ENCODE data around the gene ALDH4A1. TPM values are rescaled to one million over a fixed set of nuclear protein-coding genes. Genes with fewer than 3 reads are reported as not detected.

Gene ALDH4A1
- total and polyA plus RNA-seq, 4 donors: 162 to 424 (median 244) TPM

GRCh38 chr1:18861590-18861989 lies 40.8 kb downstream of the ALDH4A1 start:
- no peak for DNase-seq (ENCODE audit: low spot score)
- H3K27ac ChIP-seq (ENCODE audit: low read depth in 1 of 2, low read length in 2 of 2): no peak overlapping the region
- H3K9me3 ChIP-seq (ENCODE audit: control insufficient read depth in 4 of 4, low read length in 3 of 4): no peaks in the 10 kb centered on the region
- no peaks in the 10 kb centered on the region for H3K36me3 ChIP-seq (ENCODE audit: control insufficient read depth in 4 of 4, insufficient read depth in 3 of 4, low read depth in 1 of 4, low read length in 3 of 4)
- no peaks in the 10 kb centered on the region for H3K27me3 ChIP-seq (ENCODE audit: control insufficient read depth in 4 of 4, insufficient read depth in 4 of 4, low read length in 3 of 4)
- H3K9ac ChIP-seq (ENCODE audit: low read depth in 1 of 2, low read length in 2 of 2): no peak overlapping the region
- WGBS: 78% methylated on average over 8 of the region's 8 CpGs
- no peak overlapping the region for H3K4me3 ChIP-seq (ENCODE audit: low read depth in 1 of 3, low read length in 3 of 3)
- H3K4me1 ChIP-seq (ENCODE audit: control insufficient read depth in 4 of 4, insufficient read depth in 4 of 4, low read length in 3 of 4): no peaks in the 10 kb centered on the region
- TF ChIP-seq ATF3 (IDR thresholded peaks at IDR 0.05) (no peak), FOXA1 (IDR thresholded peaks at IDR 0.05) (no peak), GABPA (IDR thresholded peaks at IDR 0.05 in 1 of 2, conservative IDR thresholded peaks at IDR 0.05 in 1 of 2) (no peak), JUND (IDR thresholded peaks at IDR 0.05) (no peak), CTCF (IDR thresholded peaks at IDR 0.05; ENCODE audit: low read depth, low read length, missing input control) (no peak)

GRCh38 chr1:18861082-18861481 lies 41.3 kb downstream of the ALDH4A1 start:
- H3K27ac ChIP-seq (ENCODE audit: low read depth in 1 of 2, low read length in 2 of 2): no peak overlapping the region
- no peak for TF ChIP-seq HNF4G (IDR thresholded peaks at IDR 0.05)
- TF ChIP-seq RAD21 (IDR thresholded peaks at IDR 0.05): no peak
- no peak for TF ChIP-seq RXRA (IDR thresholded peaks at IDR 0.05)
- no peak for TF ChIP-seq ATF3 (IDR thresholded peaks at IDR 0.05)
- no peak for TF ChIP-seq SP1 (IDR thresholded peaks at IDR 0.05)
- no peak overlapping the region for H3K9ac ChIP-seq (ENCODE audit: low read depth in 1 of 2, low read length in 2 of 2)
- H3K27me3 ChIP-seq (ENCODE audit: control insufficient read depth in 4 of 4, insufficient read depth in 4 of 4, low read length in 3 of 4): no peaks in the 10 kb centered on the region
- H3K9me3 ChIP-seq (ENCODE audit: control insufficient read depth in 4 of 4, low read length in 3 of 4): no peaks in the 10 kb centered on the region
- H3K4me3 ChIP-seq (ENCODE audit: low read depth in 1 of 3, low read length in 3 of 3): no peak overlapping the region
- H3K4me1 ChIP-seq (ENCODE audit: control insufficient read depth in 4 of 4, insufficient read depth in 4 of 4, low read length in 3 of 4): no peaks in the 10 kb centered on the region
- 82% methylated on average over 9 of the region's 9 CpGs for WGBS
- DNase-seq (ENCODE audit: low spot score): no peak
- no peaks in the 10 kb centered on the region for H3K36me3 ChIP-seq (ENCODE audit: control insufficient read depth in 4 of 4, insufficient read depth in 3 of 4, low read depth in 1 of 4, low read length in 3 of 4)

GRCh38 chr1:18859560-18859959 lies 42.8 kb downstream of the ALDH4A1 start, which contains the start of gene TAS1R2:
Gene TAS1R2 (minus strand): TSS chr1:18859660. CDS start chr1:18859660, 0 bp downstream.
- no peak within 1 kb of the TSS for H3K4me3 ChIP-seq (ENCODE audit: low read depth in 1 of 3, low read length in 3 of 3)
- 71% methylated on average over 4 of the region's 4 CpGs for WGBS

More at GRCh38 chr1:18859560-18859959, 42.8 kb downstream of the ALDH4A1 start, which contains the start of gene TAS1R2:
- no peaks in the 10 kb centered on the region for H3K4me1 ChIP-seq (ENCODE audit: control insufficient read depth in 4 of 4, insufficient read depth in 4 of 4, low read length in 3 of 4)
- H3K9me3 ChIP-seq (ENCODE audit: control insufficient read depth in 4 of 4, low read length in 3 of 4): no peaks in the 10 kb centered on the region
- TF ChIP-seq CTCF (IDR thresholded peaks at IDR 0.05; ENCODE audit: low read depth, low read length, missing input control): no peak
- no peak for TF ChIP-seq TAF1 (conservative IDR thresholded peaks at IDR 0.05)
- no peak for TF ChIP-seq FOXA1 (IDR thresholded peaks at IDR 0.05)
- no peak for TF ChIP-seq FOXA2 (IDR thresholded peaks at IDR 0.05)
- no peak for TF ChIP-seq ATF3 (IDR thresholded peaks at IDR 0.05)
- TF ChIP-seq MAX (IDR thresholded peaks at IDR 0.05): no peak
- TF ChIP-seq GABPA (IDR thresholded peaks at IDR 0.05 in 1 of 2, conservative IDR thresholded peaks at IDR 0.05 in 1 of 2): no peak
- TF ChIP-seq HNF4G (IDR thresholded peaks at IDR 0.05): no peak
- no peak for TF ChIP-seq HNF4A (conservative IDR thresholded peaks at IDR 0.05)
- TF ChIP-seq EGR1 (IDR thresholded peaks at IDR 0.05; ENCODE audit: low read depth in 2 of 2): no peak
- TF ChIP-seq SP1 (IDR thresholded peaks at IDR 0.05): no peak
- TF ChIP-seq YY1 (IDR thresholded peaks at IDR 0.05): no peak
- no peak for TF ChIP-seq ZBTB33 (IDR thresholded peaks at IDR 0.05)
- TF ChIP-seq JUND (IDR thresholded peaks at IDR 0.05): no peak
- H3K27me3 ChIP-seq (ENCODE audit: control insufficient read depth in 4 of 4, insufficient read depth in 4 of 4, low read length in 3 of 4): no peaks in the 10 kb centered on the region
- H3K36me3 ChIP-seq (ENCODE audit: control insufficient read depth in 4 of 4, insufficient read depth in 3 of 4, low read depth in 1 of 4, low read length in 3 of 4): no peaks in the 10 kb centered on the region
- no peak within 1 kb of the TSS for H3K27ac ChIP-seq (ENCODE audit: low read depth in 1 of 2, low read length in 2 of 2)
- DNase-seq (ENCODE audit: low spot score): no peak
- no peak within 1 kb of the TSS for H3K9ac ChIP-seq (ENCODE audit: low read depth in 1 of 2, low read length in 2 of 2)

Data from liver (tissue), 9 donors.